Measurements from ENCODE around the gene SND1.

DNA sequence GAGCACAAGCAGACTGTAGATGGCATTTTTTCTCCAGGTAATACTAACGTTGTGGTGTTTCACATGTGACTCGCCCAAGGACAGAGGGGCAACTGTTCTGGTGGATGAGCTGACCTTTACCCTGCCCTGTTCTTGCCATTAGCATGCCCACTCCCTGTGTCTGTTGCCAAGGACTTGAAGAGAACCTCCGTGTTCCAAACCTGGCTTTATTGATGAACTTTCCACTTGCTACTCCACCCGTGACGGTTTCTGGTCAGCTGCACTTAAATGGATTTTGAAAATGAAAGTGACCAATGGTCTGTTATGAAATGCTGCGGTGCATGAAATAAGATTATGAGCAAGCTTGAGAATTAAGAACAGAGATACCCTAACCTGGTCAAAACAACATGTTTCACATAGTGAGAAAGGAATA is 348.9 kb downstream of the SND1 start:
- no peak for TF ChIP-seq POLR2A (IDR thresholded peaks at IDR 0.05)
- TF ChIP-seq, protein P1, sequence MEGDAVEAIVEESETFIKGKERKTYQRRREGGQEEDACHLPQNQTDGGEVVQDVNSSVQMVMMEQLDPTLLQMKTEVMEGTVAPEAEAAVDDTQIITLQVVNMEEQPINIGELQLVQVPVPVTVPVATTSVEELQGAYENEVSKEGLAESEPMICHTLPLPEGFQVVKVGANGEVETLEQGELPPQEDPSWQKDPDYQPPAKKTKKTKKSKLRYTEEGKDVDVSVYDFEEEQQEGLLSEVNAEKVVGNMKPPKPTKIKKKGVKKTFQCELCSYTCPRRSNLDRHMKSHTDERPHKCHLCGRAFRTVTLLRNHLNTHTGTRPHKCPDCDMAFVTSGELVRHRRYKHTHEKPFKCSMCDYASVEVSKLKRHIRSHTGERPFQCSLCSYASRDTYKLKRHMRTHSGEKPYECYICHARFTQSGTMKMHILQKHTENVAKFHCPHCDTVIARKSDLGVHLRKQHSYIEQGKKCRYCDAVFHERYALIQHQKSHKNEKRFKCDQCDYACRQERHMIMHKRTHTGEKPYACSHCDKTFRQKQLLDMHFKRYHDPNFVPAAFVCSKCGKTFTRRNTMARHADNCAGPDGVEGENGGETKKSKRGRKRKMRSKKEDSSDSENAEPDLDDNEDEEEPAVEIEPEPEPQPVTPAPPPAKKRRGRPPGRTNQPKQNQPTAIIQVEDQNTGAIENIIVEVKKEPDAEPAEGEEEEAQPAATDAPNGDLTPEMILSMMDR (IDR thresholded peaks at IDR 0.05): no peak
